HG03039 (cell line): ENCODE data around the gene MYCL.

Experiments used
- ATAC-seq: cut with Tn5 transposase; IDR thresholded peaks from one replicate; pipeline ENCODE4 v1.9.1; 2021; ENCODE audit warnings: mild to moderate bottlenecking, moderate library complexity; ENCODE audit not compliant: unreplicated experiment

Gene MYCL

DNA sequence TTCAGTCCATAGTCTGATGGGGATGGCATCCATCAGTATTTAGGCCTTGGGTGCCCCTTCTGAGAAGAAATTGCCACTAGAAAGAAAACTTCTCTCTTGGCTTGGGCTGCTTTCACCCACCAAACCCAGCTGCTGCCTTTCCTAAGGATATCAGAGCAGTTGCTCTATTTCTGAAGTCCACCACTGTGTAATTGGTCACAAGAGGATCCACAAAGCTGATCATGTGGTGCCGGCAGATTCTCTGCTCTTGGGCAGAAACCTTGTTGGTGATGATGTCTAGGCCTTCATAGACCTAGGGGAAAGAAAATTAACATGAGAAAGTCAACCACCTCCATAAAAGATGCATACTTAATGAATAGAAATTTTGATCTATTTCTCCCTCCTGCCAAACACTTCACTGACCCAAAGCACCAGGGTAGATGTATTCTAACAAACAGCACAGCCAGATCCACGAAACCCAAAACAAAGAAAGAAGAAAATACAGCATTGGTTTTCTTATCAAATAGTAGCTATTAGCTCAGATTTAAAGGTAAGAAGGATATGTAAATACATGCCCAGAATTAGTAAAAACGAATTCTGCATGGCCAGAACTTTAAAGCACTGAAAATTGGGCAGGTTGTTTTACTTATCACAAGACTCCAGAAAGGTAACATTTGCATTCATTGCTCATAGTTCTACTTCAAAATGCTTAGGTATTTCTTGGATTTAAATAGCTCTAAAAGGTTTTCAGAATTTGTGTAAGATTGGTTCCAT lies 44.4 kb downstream of the MYCL start:
- ATAC-seq = no peak

GRCh38 chr1:39854738-39855137 lies 47.0 kb downstream of the MYCL start:
- no peak for ATAC-seq

DNA sequence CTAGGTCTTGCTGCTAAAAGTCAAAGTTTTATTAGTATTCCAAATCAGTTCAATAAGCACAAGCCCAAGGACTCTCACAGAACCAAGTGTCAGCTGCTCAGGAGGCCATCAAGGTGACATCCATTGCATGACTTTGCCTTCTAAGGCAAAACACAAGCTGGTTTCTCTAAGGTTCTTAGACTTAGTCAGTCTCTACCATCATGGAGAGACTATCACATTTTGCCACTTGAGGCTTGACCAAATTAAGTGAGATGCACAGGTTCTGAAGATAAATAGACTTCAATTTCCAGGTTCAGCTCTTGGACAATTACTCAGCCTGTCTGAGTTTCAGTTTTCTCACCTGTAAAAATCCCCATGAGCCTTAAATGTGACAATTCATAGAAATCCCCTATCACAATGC lies 47.4 kb downstream of the MYCL start:
- no peak for ATAC-seq

GRCh38 chr1:39852876-39853275 lies 48.8 kb downstream of the MYCL start:
- no peak for ATAC-seq

DNA sequence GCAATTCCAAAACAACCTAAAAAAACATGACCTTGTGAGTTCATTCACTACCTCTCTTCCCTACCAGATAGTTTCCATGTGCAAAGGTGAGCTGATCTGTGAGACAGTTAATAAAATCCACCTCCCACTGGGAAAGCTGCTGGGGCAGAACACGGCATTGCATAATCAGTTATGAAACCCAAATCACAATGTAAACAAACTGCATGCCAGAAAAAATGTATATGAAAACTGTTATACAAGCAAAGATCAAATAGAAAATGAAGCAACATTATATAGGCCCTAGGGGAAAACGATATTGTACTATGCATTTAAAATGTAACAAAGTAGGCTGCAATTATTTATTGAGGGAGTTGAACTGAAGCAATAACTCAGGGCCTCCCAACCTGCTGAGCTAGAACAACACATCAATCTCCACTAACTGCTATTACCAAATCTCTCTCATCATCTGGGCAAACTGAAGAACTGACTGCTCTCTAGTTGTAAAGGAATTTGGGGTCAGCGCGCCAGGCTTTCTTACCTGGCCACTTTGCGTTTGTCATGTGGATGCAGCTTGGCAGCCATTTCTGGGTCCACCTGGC lies 49.4 kb downstream of the MYCL start:
- ATAC-seq = no peak

DNA sequence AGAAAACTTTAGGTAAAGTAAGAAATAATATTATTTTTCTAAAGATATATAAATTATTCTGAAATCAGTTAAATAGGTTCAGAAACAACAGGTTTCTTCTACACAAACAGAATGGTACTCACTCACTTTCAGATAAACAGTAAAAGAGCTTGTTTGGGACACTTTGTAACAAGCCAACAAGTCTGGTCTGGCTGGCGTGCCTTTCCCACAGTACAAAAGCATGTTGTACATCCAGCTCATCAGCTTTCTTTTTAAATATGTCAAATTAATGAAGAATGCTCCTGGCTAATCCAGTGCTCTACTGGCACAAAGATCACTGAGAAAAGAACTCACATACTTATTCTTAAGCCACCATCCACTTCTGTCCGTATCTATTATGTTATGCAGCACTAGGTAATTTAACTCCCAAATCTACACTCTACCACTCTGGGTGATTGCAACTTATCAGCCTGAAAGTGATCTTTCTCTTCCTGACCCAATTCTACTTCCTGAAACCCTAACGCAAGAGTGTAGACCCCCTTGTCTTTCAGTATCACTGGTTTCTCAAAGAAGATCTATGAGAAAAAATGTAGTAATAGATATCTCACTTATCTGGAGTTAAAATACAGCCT lies 51.0 kb downstream of the MYCL start:
- no peak for ATAC-seq

- no peak for ATAC-seq
Observed at GRCh38 chr1:39849203-39849602, 52.5 kb downstream of the MYCL start.

DNA sequence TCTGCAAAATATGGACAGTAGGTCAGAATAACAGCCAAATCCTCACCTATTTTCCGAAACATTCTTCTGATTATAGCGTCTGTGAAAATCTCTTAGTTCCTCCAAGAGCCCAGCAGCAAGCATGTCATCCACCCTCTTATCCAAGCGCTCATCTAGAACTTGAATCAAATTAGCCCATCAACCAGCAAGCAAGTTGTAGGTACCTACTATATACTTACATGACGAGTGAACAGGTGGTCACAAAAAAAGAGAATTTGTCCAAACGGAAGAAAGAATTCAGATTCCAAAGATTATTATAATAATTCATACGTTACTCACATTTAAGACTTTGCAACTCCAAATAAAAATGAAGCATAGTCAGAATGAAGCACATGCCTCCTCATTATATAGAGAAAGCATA lies 53.8 kb downstream of the MYCL start:
- no peak for ATAC-seq

DNA sequence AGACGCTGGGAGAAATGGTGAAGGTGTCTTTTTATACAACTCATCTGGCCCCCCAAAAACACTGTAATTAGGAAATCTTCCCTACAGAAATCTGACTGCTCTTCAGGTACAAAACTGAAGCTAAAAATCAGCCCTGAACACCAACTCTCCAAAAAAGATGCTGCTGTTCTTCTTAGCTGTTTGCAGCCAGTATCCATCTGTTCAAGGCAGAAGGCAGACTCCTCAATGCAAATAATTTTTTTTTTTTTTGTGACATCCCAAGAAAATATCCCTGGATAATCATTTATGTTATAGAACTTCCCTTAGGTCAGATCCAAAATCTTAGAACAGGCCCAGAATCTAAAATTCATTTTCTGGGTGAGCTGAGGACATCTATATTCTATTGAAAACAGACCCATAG lies 54.9 kb downstream of the MYCL start:
- ATAC-seq = no peak

GRCh38 chr1:39845569-39846566 lies 55.8 kb downstream of the MYCL start:
- ATAC-seq = peak; percentile 58
